IMR-90 (cell line): Measurements from ENCODE around the gene NFKBIZ. TPM values are rescaled to one million over a fixed set of nuclear protein-coding genes. Genes with fewer than 3 reads are reported as not detected.

ENCODE experiments used
- ATAC-seq: fragments of 200-7000 bp; cut with Tn5 transposase; 2 replicates; pipeline ENCODE4 v1.9.1; 2020; ENCODE audit warnings: low read depth, mild to moderate bottlenecking, moderate library complexity
- BruUV-seq: library from RNA; stranded (reverse); fragments of 400-500 nt; replicated peaks from 2 replicates; lab custom pipeline; 2021; lab: Mats Ljungman, UMichigan
- CTCF ChIA-PET: fragments of 300-600 bp; formaldehyde crosslinking; extraction: SDS; loops from one replicate; lab custom pipeline; 2021; ENCODE audit warnings: antibody characterized with exemption; lab: Yijun Ruan, JAX
- POLR2A ChIA-PET: fragments of 300-600 bp; sonication (Branson Sonifier 250); formaldehyde crosslinking; loops from one replicate; lab custom pipeline; 2022; ENCODE audit warnings: antibody characterized with exemption; ENCODE audit not compliant: unreplicated experiment; lab: Charles Lee
- DNase-seq: peaks from one replicate; pipeline ENCODE4 v3.0.0; 2013
- H2AFZ ChIP-seq: replicated peaks from 2 replicates; pipeline ENCODE3; 2013; ENCODE audit warnings: low read length, mild to moderate bottlenecking; ENCODE audit not compliant: poor library complexity
- H2AK5ac ChIP-seq: 2 replicates; pipeline ENCODE4 v1.6.1; 2013; ENCODE audit warnings: low read depth, low read length, inconsistent platforms
- H2AK9ac ChIP-seq: replicated peaks from 2 replicates; pipeline ENCODE3; 2013; ENCODE audit warnings: mild to moderate bottlenecking, low read depth, low read length, moderate library complexity; ENCODE audit not compliant: poor library complexity
- H2BK120ac ChIP-seq: 2 replicates; pipeline ENCODE4 v1.6.1; 2013; ENCODE audit warnings: low read depth, low read length, inconsistent platforms
- H2BK15ac ChIP-seq: 3 replicates; pipeline ENCODE4 v1.6.1; 2013; ENCODE audit warnings: low read depth, low read length, inconsistent platforms
- H2BK20ac ChIP-seq: 2 replicates; pipeline ENCODE4 v1.6.1; 2013; ENCODE audit warnings: low read depth, mild to moderate bottlenecking, inconsistent platforms, low read length, moderate library complexity
- H2BK5ac ChIP-seq: 2 replicates; pipeline ENCODE4 v1.6.1; 2013; ENCODE audit warnings: mild to moderate bottlenecking, low read depth, low read length, inconsistent platforms; ENCODE audit not compliant: poor library complexity, severe bottlenecking
- H3K14ac ChIP-seq: replicated peaks from 2 replicates; pipeline ENCODE4 v1.6.1; 2013; ENCODE audit warnings: low read depth, low read length, inconsistent platforms
- H3K18ac ChIP-seq: 2 replicates; pipeline ENCODE4 v1.6.1; 2013; ENCODE audit warnings: low read depth, low read length, control low read depth
- H3K23ac ChIP-seq: 2 replicates; pipeline ENCODE4 v1.6.1; 2013; ENCODE audit warnings: low read depth, low read length, inconsistent platforms
- H3K27ac ChIP-seq: 2 replicates; pipeline ENCODE4 v1.5.1; 2013; ENCODE audit warnings: mild to moderate bottlenecking, control low read depth, low read length; ENCODE audit not compliant: insufficient read depth
- H3K27me3 ChIP-seq: 2 replicates; pipeline ENCODE4 v1.6.1; 2013; ENCODE audit warnings: low read length; ENCODE audit not compliant: control insufficient read depth, insufficient read depth
- H3K36me3 ChIP-seq: 2 replicates; pipeline ENCODE4 v1.6.1; 2013; ENCODE audit warnings: low read length, mixed read lengths; ENCODE audit not compliant: control insufficient read depth, insufficient read depth
- H3K4ac ChIP-seq: 2 replicates; pipeline ENCODE4 v1.6.1; 2013; ENCODE audit warnings: low read depth, low read length, inconsistent platforms
- H3K4me1 ChIP-seq: 2 replicates; pipeline ENCODE4 v1.6.1; 2013; ENCODE audit warnings: low read length, mixed read lengths; ENCODE audit not compliant: control insufficient read depth, insufficient read depth
- H3K4me2 ChIP-seq: 2 replicates; pipeline ENCODE4 v1.6.1; 2013; ENCODE audit warnings: low read depth, mild to moderate bottlenecking, control low read depth, low read length, moderate library complexity
- H3K4me3 ChIP-seq: 2 replicates; pipeline ENCODE4 v1.5.1; 2013; ENCODE audit warnings: low read depth, mild to moderate bottlenecking, control low read depth, low read length, moderate library complexity; ENCODE audit not compliant: insufficient read depth
- H3K56ac ChIP-seq: 2 replicates; pipeline ENCODE4 v1.6.1; 2013; ENCODE audit warnings: low read length, inconsistent platforms; ENCODE audit not compliant: insufficient read depth; ENCODE audit errors: extremely low read depth
- H3K79me1 ChIP-seq, 2 experiments: 2 replicates each; pipeline ENCODE4 v1.6.1; 2013; ENCODE audit warnings: low read length in 2 of 2, inconsistent platforms in 1 of 2, low read depth in 1 of 2
- H3K9ac ChIP-seq: 2 replicates; pipeline ENCODE4 v1.6.1; 2013; ENCODE audit warnings: low read depth, low read length, control low read depth
- H3K9me1 ChIP-seq: 2 replicates; pipeline ENCODE4 v1.6.1; 2013; ENCODE audit warnings: low read length, inconsistent platforms; ENCODE audit not compliant: insufficient read depth
- H3K9me3 ChIP-seq: 2 replicates; pipeline ENCODE4 v1.6.1; 2013; ENCODE audit warnings: low read length; ENCODE audit not compliant: control insufficient read depth, insufficient read depth
- H4K20me1 ChIP-seq: 2 replicates; pipeline ENCODE4 v1.6.1; 2013; ENCODE audit warnings: low read length, inconsistent platforms; ENCODE audit not compliant: insufficient read depth
- H4K5ac ChIP-seq: 2 replicates; pipeline ENCODE4 v1.6.1; 2013; ENCODE audit warnings: mild to moderate bottlenecking, low read depth, low read length, control low read depth
- H4K8ac ChIP-seq, 2 experiments: 2 replicates each; pipeline ENCODE4 v1.6.1; 2013; ENCODE audit warnings: low read depth in 2 of 2, low read length in 2 of 2, control low read depth in 1 of 2, inconsistent platforms in 1 of 2
- H4K91ac ChIP-seq: 2 replicates; pipeline ENCODE4 v1.6.1; 2013; ENCODE audit warnings: low read depth, low read length, inconsistent platforms; ENCODE audit not compliant: insufficient read depth
- BHLHE40 ChIP-seq: fragments of 150-350 bp; IDR thresholded peaks from 2 replicates; pipeline ENCODE4 v1.6.1; 2016; ENCODE audit warnings: mild to moderate bottlenecking, low read depth, low read length
- CHD1 ChIP-seq: IDR thresholded peaks from 2 replicates; pipeline ENCODE4 v1.6.1; 2012; ENCODE audit warnings: low read depth, low read length, improper control_type of control experiment
- CTCF ChIP-seq: conservative IDR thresholded peaks from 2 replicates; pipeline ENCODE4 v1.5.1; 2012; ENCODE audit warnings: mild to moderate bottlenecking, low read depth, low read length, improper control_type of control experiment
- FOS ChIP-seq: fragments of 150-350 bp; IDR thresholded peaks from 2 replicates; pipeline ENCODE4 v1.6.1; 2016; ENCODE audit warnings: low read depth, low read length
- MAFK ChIP-seq: IDR thresholded peaks from 2 replicates; pipeline ENCODE4 v1.6.1; 2012; ENCODE audit warnings: low read depth, low read length, improper control_type of control experiment
- MAZ ChIP-seq: IDR thresholded peaks from 2 replicates; pipeline ENCODE4 v1.6.1; 2012; ENCODE audit warnings: low read depth, mild to moderate bottlenecking, low read length, improper control_type of control experiment, moderate library complexity, borderline replicate concordance
- MXI1 ChIP-seq: IDR thresholded peaks from 2 replicates; pipeline ENCODE4 v1.6.1; 2012; ENCODE audit warnings: low read depth, mild to moderate bottlenecking, low read length, moderate library complexity, borderline replicate concordance
- NFE2L2 ChIP-seq: fragments of 150-350 bp; IDR thresholded peaks from 2 replicates; pipeline ENCODE4 v1.6.1; 2016; ENCODE audit warnings: low read depth, mild to moderate bottlenecking, low read length
- POLR2A ChIP-seq: IDR thresholded peaks from 2 replicates; pipeline ENCODE4 v1.6.1; 2012; ENCODE audit warnings: mild to moderate bottlenecking, low read depth, low read length
- RAD21 ChIP-seq: IDR thresholded peaks from 2 replicates; pipeline ENCODE4 v1.6.1; 2012; ENCODE audit warnings: low read length, improper control_type of control experiment
- RCOR1 ChIP-seq: IDR thresholded peaks from 2 replicates; pipeline ENCODE4 v1.6.1; 2012; ENCODE audit warnings: mild to moderate bottlenecking, low read length, improper control_type of control experiment; ENCODE audit not compliant: insufficient replicate concordance
- RFX5 ChIP-seq: IDR thresholded peaks from 2 replicates; pipeline ENCODE4 v1.8.0; 2012; ENCODE audit warnings: low read depth, mild to moderate bottlenecking, low read length, moderate library complexity
- SMC3 ChIP-seq: fragments of 150-350 bp; IDR thresholded peaks from 2 replicates; pipeline ENCODE4 v1.6.1; 2016; ENCODE audit warnings: low read depth, mild to moderate bottlenecking, antibody characterized with exemption, low read length, moderate library complexity
- WGBS, 2 experiments: methylation state at CpG; one replicate each; pipeline versions ENCODE4 v1.1.5 to v1.1.7; 2013; ENCODE audit warnings: missing lambda C conversion rate in 2 of 2; ENCODE audit not compliant: insufficient read length in 1 of 2; ENCODE audit errors: extremely low coverage in 2 of 2; 5-methylcytosine and 5-hydroxymethylcytosine counted together
- dilution Hi-C: fragments of 300-500 bp; cut with HindIII; formaldehyde crosslinking; loops from one replicate; pipeline ENCODE4 v1.14.3; 2018; ENCODE audit warnings: low sequenced_read_pairs; ENCODE audit not compliant: unreplicated experiment
- in situ Hi-C: fragments of 300-500 bp; cut with MboI; formaldehyde crosslinking; loops from 3 replicates; pipeline ENCODE4 v1.14.3; 2019; ENCODE audit warnings: low sequenced_read_pairs, inconsistent platforms, mixed read lengths
- intact Hi-C: fragments of 100-400 bp; cut with micrococcal nuclease; formaldehyde crosslinking; loops from 2 replicates; pipeline ENCODE4 v1.10.0; 2022
- polyA plus RNA-seq, 3 experiments: library from polyadenylated mRNA; depleted of rRNA; stranded (reverse); fragments of >200 nt; gene quantifications; 2 replicates each; pipeline ENCODE4 v1.2.3, GENCODE V29; 2012; ENCODE audit warnings: low replicate concordance in 1 of 3
- total RNA-seq: library from RNA; depleted of rRNA; stranded (reverse); fragments of >200 nt; gene quantifications from 2 replicates; pipeline ENCODE4 v1.2.3, GENCODE V29; 2012

Gene NFKBIZ
- total and polyA plus RNA-seq, 2 of the 4 experiments (the other 2 are of a cell fraction) = 35.0 to 40.9 TPM

DNA sequence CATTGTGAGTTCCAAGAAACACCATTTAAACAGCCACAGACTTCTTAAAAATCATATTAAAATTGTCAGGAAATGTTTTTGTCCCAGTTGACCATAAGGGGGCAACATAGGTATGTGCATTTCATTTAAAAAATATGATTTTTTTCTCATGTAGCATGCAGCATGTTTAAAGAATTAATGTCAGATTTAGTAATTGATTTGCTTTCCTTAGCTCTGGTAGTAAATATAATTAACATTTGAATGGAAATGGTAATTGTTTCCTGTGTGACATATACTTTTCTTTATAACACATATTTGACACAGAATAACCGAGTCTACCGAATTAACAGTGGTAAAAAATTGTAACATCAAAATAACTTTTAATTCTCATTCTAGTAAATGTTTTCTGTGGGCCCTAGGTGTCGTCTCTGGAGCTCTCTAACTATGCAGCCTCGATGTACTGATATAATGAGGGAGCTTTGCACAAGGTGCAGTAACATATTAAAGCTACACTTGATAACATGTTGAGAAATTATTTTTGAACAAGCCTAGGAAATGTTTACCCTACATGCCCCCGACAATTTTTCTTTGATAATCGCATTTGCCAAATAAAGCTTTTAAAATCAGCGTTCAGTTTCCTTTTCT, 35.4 kb upstream of the NFKBIZ start (continued):
- TF ChIP-seq MAZ = no peak

GRCh38 chr3:101814835-101815234, 34.5 kb upstream of the NFKBIZ start:
- no peak overlapping the region for H3K4me2 ChIP-seq
- no peak overlapping the region for H4K8ac ChIP-seq
- intact Hi-C loops (loop anchor here (5.0 kb wide), 1 partner anchor 37 kb away; no protein-coding TSS in a partner anchor), dilution Hi-C loops (no loop called here), in situ Hi-C loops (loop anchor here (5.0 kb wide), 1 partner anchor 412 kb away; no protein-coding TSS in a partner anchor)
- H4K20me1 ChIP-seq = no peaks in the 10 kb centered on the region
- DNase-seq = no peak
- no TSS peak for BruUV-seq
- no peak overlapping the region for H2AK9ac ChIP-seq
- peak overlapping the region; percentile 7; the same call in 1 of the 2 replicates for H3K18ac ChIP-seq
- H3K9ac ChIP-seq = no peak overlapping the region
- H3K56ac ChIP-seq = no peak overlapping the region
- no peak overlapping the region for H3K4me3 ChIP-seq
- H3K23ac ChIP-seq = peak overlapping the region; percentile 71; the same call in 1 of the 2 replicates
- peaks cover 4 to 12% of the 10 kb centered on the region in 2 experiments; a peak in 3 of 4 replicates for H3K79me1 ChIP-seq
- TF ChIP-seq MAZ (no peak), POLR2A (no peak), RFX5 (no peak), FOS (no peak), NFE2L2 (no peak), RCOR1 (no peak), MXI1 (no peak), CHD1 (no peak), BHLHE40 (no peak), CTCF (no peak), SMC3 (no peak), MAFK (no peak), RAD21 (no peak)
- H3K27ac ChIP-seq = no peak overlapping the region
- no peak overlapping the region for H4K91ac ChIP-seq
- no peak overlapping the region for H3K14ac ChIP-seq
- no peaks in the 10 kb centered on the region; the same call in 1 of the 2 replicates for H3K4me1 ChIP-seq
- H2AFZ ChIP-seq = no peak overlapping the region
- H3K36me3 ChIP-seq = peaks cover 4% of the 10 kb centered on the region
- no peaks in the 10 kb centered on the region for H3K9me3 ChIP-seq
- peak overlapping the region; percentile 29; the same call in 1 of the 2 replicates for H2BK20ac ChIP-seq
- POLR2A ChIA-PET = no interaction called here
- ATAC-seq = no peak
- H4K5ac ChIP-seq = no peak overlapping the region
- no peaks in the 10 kb centered on the region for H3K9me1 ChIP-seq
- no peak overlapping the region for H2BK5ac ChIP-seq
- no peak overlapping the region for H3K4ac ChIP-seq
- H2BK15ac ChIP-seq = 0 out of 3 replicates have a peak overlapping the region, but pooled peaks have one; percentile 25
- H3K27me3 ChIP-seq = no peaks in the 10 kb centered on the region
- H2AK5ac ChIP-seq = peak overlapping the region; percentile 27; the same call in 1 of the 2 replicates
- H2BK120ac ChIP-seq = no peak overlapping the region; the same call in 1 of the 2 replicates
- CTCF ChIA-PET = interaction anchor here (0.8 to 1.4 kb wide), 3 partner anchors 14 to 414 kb away, joined by 3 to 13 read pairs (median 9); no protein-coding TSS in a partner anchor
- WGBS, 2 experiments = 95% methylated on average over 2 of the region's 3 CpGs; no CpG with 5 or more reads in 1 of the 2 experiments
